ENCODE data around the gene BCO2. TPM values are rescaled to one million over a fixed set of nuclear protein-coding genes. Genes with fewer than 3 reads are reported as not detected.

The BCO2 gene
- total RNA-seq, 1 experiment from 2014 or later = 0.31 TPM

DNA sequence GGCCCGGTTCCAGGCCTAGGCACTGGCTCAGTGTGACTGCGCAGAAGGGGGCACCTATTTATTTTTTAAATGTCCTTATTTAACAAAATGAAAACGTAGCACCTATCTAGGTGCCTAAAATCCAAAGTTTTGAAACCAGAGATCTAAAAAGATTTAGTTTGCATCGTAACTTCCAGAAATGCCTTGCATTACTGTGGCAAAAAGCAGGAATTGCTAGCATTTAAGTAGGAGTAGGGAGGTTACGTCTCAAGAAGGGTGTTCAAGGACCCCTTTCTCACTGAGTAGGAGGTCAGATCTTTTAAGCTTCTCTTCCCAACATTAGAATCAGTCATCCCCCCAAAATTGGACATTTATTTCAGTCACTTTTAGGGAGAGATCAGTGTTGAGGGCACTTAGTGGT, 93.1 kb downstream of the BCO2 start:
- H3K27ac ChIP-seq (ENCODE audit: insufficient read length, low read depth, low read length) = no peak overlapping the region
- no peak overlapping the region for H3K18ac ChIP-seq (ENCODE audit: insufficient read length, low read depth, low read length)
- no peak overlapping the region for H3K4ac ChIP-seq (ENCODE audit: low read depth, low read length)
- no CpG with 5 or more reads among the region's 5 CpGs for WGBS (ENCODE audit: extremely low coverage, insufficient read length, low lambda C conversion rate)
- no peak overlapping the region for H2BK20ac ChIP-seq (ENCODE audit: low read depth, low read length, poor library complexity, severe bottlenecking)
- H3T11ph ChIP-seq (ENCODE audit: low read length) = no peak overlapping the region
- no peak overlapping the region for H3K14ac ChIP-seq (ENCODE audit: insufficient read depth, low read length)
- no peak overlapping the region for H2AFZ ChIP-seq (ENCODE audit: low read length)
- H2BK12ac ChIP-seq (ENCODE audit: insufficient read length, low read depth, low read length) = no peak overlapping the region
- Mint-ChIP-seq H3K4me1 (peaks cover 4 to 7% of the 10 kb centered on the region in 2 experiments; a peak in 2 of 4 replicates), H3K27ac (no peak overlapping the region), H3K4me3 (no peak overlapping the region), H3K36me3 (ENCODE audit: insufficient read depth in 1 of 3, low read depth in 3 of 3) (no peaks in the 10 kb centered on the region), H3K27me3 (ENCODE audit: low read depth) (no peaks in the 10 kb centered on the region; the same call in none of the 2 replicates), H3K9me3 (no peaks in the 10 kb centered on the region)
- H3K4me2 ChIP-seq (ENCODE audit: insufficient read depth, insufficient read length, low read length) = no peak overlapping the region
- no peak overlapping the region for H2BK15ac ChIP-seq (ENCODE audit: low read depth, low read length)
- no peak overlapping the region for H4K8ac ChIP-seq (replicated peaks; ENCODE audit: insufficient read length, low read depth, low read length)
- TF ChIP-seq, protein P1, sequence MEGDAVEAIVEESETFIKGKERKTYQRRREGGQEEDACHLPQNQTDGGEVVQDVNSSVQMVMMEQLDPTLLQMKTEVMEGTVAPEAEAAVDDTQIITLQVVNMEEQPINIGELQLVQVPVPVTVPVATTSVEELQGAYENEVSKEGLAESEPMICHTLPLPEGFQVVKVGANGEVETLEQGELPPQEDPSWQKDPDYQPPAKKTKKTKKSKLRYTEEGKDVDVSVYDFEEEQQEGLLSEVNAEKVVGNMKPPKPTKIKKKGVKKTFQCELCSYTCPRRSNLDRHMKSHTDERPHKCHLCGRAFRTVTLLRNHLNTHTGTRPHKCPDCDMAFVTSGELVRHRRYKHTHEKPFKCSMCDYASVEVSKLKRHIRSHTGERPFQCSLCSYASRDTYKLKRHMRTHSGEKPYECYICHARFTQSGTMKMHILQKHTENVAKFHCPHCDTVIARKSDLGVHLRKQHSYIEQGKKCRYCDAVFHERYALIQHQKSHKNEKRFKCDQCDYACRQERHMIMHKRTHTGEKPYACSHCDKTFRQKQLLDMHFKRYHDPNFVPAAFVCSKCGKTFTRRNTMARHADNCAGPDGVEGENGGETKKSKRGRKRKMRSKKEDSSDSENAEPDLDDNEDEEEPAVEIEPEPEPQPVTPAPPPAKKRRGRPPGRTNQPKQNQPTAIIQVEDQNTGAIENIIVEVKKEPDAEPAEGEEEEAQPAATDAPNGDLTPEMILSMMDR (conservative IDR thresholded peaks at IDR 0.05) = no peak
- no peak overlapping the region for H3K56ac ChIP-seq (ENCODE audit: insufficient read length, low read depth, low read length)
- H4K5ac ChIP-seq (ENCODE audit: insufficient read length, low read depth, low read length) = no peak overlapping the region
- no peak overlapping the region for H3K23ac ChIP-seq (ENCODE audit: insufficient read length, low read depth, low read length)
- H4K20me1 ChIP-seq (ENCODE audit: control insufficient read depth, insufficient read depth, insufficient read length) = no peaks in the 10 kb centered on the region
- H3K79me2 ChIP-seq (ENCODE audit: insufficient read depth, low read length) = no peaks in the 10 kb centered on the region
- no peak overlapping the region for H2BK5ac ChIP-seq (ENCODE audit: insufficient read length, low read length)
- DNase-seq = no peak
- H2BK120ac ChIP-seq (ENCODE audit: low read depth, low read length, poor library complexity, severe bottlenecking) = no peak overlapping the region
- no peak overlapping the region for H3K9ac ChIP-seq (ENCODE audit: extremely low read depth, insufficient read length, low read length)
- no peaks in the 10 kb centered on the region for H3K23me2 ChIP-seq (ENCODE audit: insufficient read length, low read depth, low read length, poor library complexity, severe bottlenecking)
- H3K4me1 ChIP-seq (ENCODE audit: insufficient read depth, low read length) = no peaks in the 10 kb centered on the region
- H3K79me1 ChIP-seq (ENCODE audit: insufficient read depth, low read depth, low read length, poor library complexity, severe bottlenecking) = no peaks in the 10 kb centered on the region
- H2AK5ac ChIP-seq (ENCODE audit: insufficient read length, low read length) = no peak overlapping the region
- no peaks in the 10 kb centered on the region for H3K9me3 ChIP-seq (ENCODE audit: control insufficient read depth, low read depth, low read length)
- no peaks in the 10 kb centered on the region for H3K27me3 ChIP-seq (ENCODE audit: insufficient read depth, low read length)
- no peak overlapping the region for H4K91ac ChIP-seq (ENCODE audit: insufficient read length, low read depth, low read length)

Other genes with a start within 250 kb of the BCO2 start
- gene DIXDC1, start 238.2 kb upstream of the BCO2 start, total RNA-seq (2021) = 10.1 and 10.8 TPM in 2 replicates
- 57.3 and 58.4 TPM in 2 replicates for gene DLAT, start 150.1 kb upstream of the BCO2 start, total RNA-seq (2021)
- 1.1 and 1.4 TPM in 2 replicates for gene PIH1D2, start 101.5 kb upstream of the BCO2 start, total RNA-seq (2021)
- 22.7 and 25.9 TPM in 2 replicates for gene NKAPD1, start 101.2 kb upstream of the BCO2 start, total RNA-seq (2021)
- gene TIMM8B, start 88.8 kb upstream of the BCO2 start, total RNA-seq (2021) = 84.4 and 86.3 TPM in 2 replicates
- gene SDHD, start 88.6 kb upstream of the BCO2 start, total RNA-seq (2021) = 79.6 and 82.3 TPM in 2 replicates
- gene IL18, start 11.4 kb upstream of the BCO2 start, total RNA-seq (2021) = 0.31 TPM in 1 of 2 replicates, not detected in the other
- gene TEX12, start 8.1 kb upstream of the BCO2 start, total RNA-seq (2021) = 0.22 and 0.31 TPM in 2 replicates
- gene PTS, start 50.9 kb downstream of the BCO2 start, total RNA-seq (2021) = 45.9 and 48.6 TPM in 2 replicates
- gene PLET1, start 85.3 kb downstream of the BCO2 start, total RNA-seq (2021) = not detected in 2 replicates